AG09319 (cell line): Measurements from ENCODE around the gene HDAC9.

ENCODE experiments used
- DNase-seq: peaks from one replicate; pipeline ENCODE4 v3.0.0-alpha.2; 2010; ENCODE audit warnings: low read depth; ENCODE audit errors: extremely low read depth
- TF ChIP-seq, protein P1 (sequence below): IDR thresholded peaks from 2 replicates; pipeline ENCODE4 v1.5.1; 2011; ENCODE audit warnings: low read depth, mild to moderate bottlenecking, inconsistent platforms, low read length, moderate library complexity

The HDAC9 gene

DNA sequence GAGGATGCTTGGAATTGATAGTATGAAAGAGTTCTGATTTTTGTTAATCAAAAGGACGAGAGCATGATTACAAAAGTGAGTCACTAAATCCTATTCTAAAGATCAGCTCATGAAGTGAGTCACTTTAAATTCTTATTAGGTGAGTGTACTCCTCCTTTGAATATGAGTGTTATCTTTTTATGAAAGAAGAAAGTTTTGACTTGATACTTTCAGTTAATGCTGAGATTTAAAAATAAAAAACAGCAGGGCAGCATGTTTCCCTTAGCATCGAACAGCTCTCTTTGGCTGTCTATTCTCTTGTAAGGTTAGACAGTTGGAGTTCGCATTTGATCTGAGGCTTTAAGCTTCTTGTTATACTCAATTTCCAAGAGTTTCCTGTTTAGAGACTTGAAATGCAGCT, 399.9 kb downstream of the HDAC9 start:
- TF ChIP-seq, protein P1, sequence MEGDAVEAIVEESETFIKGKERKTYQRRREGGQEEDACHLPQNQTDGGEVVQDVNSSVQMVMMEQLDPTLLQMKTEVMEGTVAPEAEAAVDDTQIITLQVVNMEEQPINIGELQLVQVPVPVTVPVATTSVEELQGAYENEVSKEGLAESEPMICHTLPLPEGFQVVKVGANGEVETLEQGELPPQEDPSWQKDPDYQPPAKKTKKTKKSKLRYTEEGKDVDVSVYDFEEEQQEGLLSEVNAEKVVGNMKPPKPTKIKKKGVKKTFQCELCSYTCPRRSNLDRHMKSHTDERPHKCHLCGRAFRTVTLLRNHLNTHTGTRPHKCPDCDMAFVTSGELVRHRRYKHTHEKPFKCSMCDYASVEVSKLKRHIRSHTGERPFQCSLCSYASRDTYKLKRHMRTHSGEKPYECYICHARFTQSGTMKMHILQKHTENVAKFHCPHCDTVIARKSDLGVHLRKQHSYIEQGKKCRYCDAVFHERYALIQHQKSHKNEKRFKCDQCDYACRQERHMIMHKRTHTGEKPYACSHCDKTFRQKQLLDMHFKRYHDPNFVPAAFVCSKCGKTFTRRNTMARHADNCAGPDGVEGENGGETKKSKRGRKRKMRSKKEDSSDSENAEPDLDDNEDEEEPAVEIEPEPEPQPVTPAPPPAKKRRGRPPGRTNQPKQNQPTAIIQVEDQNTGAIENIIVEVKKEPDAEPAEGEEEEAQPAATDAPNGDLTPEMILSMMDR: no peak

DNA sequence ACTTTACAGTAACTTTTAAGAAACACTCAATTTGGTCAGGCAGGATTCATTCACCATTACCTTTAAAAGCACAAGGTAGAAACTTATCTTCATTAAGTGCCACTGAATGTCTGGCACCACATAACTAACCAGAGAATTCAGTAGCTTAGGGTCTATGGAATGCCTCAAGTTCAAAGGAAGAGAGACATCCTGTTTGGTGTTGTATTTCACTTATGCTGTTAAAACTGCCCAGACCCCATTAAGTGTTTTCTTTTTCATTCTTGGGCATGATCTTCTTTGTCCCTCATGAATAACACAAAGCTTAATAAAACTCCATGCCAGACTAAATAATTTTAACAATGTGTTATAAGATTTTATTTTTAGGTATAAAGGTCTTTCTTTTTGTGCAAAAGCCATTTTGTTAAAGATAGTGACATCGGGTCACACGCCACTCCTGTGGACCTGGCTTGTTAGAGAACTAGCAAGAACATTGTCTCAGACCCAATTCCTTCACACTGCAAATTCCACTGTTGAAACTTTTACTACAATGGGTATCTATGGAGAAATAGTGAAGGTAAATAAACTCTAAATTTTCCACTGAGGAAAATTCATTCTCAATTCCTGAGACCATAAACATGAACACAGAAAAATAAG, 400.9 kb downstream of the HDAC9 start:
- DNase-seq: no peak

More for the DNA sequence above, 399.9 kb downstream of the HDAC9 start:
- no peak for DNase-seq

DNA sequence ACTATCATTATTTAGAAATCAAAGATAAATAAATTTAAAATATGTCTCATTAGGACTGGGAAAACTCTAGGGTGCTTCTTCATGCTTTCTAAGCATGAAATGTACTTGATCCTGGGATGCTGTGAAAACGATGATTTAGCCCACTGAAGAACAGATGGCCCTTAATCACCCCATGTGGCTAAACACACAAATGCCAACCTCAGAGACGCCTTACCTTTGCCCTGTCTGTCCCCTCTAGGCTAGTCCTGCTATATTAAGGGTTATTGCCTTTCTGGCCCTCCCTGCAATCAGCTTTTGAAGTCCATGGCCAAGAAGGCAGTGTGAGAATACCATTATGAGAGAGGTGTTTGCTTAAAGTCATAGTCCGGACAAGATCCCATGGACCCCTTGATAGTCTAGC, 404.7 kb downstream of the HDAC9 start:
- TF ChIP-seq, protein P1: no peak
- DNase-seq: no peak

More for the DNA sequence above, 400.9 kb downstream of the HDAC9 start:
- TF ChIP-seq, protein P1: no peak

DNA sequence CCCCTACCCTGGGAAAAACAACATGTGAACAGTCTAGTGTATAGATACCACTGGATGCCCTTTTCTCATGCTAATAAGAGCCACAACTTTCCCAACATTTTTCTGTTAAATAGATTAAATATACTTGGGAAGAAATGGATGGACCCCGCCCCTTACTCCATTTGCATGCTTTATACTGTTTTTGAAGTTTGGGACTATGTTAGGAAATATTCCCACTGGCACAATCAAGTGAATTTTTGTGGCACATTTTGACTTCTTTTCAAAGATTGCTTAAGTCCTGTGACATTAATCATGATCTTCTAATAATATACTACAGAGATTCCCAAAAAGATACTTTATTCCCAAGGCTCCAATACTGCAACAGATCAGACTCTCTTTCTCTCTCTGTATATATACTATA, 405.3 kb downstream of the HDAC9 start:
- no peak for DNase-seq
- TF ChIP-seq, protein P1: no peak

DNA sequence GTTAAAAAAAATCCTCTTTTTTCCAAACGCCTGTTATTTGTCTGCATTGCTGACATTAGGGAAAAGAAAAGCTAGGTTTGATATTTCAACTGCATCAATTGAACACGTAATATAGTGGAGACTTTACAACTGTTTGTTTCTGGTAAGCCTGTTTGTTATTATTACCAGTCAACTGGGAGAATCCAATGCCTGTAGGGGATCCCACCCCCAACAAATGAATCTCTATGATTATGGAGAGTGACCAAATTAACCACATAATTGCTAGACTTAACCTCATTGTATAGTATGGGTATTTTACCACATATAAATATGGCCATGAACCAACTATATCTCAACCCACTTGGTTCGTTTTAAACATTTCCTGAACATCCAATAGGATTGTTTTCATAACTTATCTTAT, 405.8 kb downstream of the HDAC9 start:
- TF ChIP-seq, protein P1: no peak
- DNase-seq: no peak

DNA sequence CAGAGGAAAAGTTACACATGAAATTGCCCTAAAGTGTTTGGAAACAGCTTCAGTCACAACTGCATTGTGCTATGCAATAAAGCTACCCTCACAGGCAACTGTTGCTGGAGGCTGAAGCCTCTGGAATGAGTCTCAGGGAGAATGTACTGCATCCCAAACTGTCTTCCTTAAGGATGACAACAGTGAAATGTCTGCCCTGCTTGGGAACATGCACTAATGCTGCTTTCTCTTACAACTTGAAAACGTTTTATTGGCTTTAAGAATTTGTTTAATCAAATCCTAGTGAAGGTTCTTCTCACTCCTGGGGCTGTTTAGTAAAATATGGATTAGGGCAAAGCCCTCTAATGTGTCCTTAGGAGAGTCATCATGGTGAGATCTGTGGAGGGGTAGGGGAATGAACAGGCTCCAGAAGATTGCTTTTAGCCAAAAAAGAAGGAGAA, 406.5 kb downstream of the HDAC9 start:
- no peak for DNase-seq
- TF ChIP-seq, protein P1: no peak

DNA sequence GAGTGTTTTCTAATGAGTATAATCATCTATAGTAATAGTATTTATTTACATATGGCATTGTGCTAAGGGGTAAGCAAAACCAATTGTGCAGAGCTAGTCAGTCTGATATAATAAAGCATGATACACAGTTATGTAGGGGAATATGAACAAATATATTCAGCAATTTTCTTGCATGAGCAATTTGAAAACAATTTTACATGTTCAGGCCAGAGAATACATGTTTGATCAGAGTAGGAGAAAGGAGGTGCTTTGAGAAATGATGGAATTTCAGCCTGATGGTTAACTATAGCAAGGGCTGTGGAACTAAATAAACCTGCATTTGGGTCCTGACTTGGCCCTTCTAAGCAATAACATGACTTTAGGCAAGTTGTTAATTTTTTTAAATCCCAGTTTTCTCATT, 407.3 kb downstream of the HDAC9 start:
- no peak for DNase-seq
- TF ChIP-seq, protein P1: no peak
